GM10266 (cell line): ENCODE measurements around the gene HOXD3.

Source experiments
- DNase-seq: peaks from one replicate; pipeline ENCODE4 v3.0.0; 2012; ENCODE audit errors: extremely low spot score
- CTCF ChIP-seq: IDR thresholded peaks from 2 replicates; pipeline ENCODE4 v1.5.1; 2012; ENCODE audit warnings: mild to moderate bottlenecking, low read depth; ENCODE audit not compliant: control insufficient read depth, insufficient read depth; ENCODE audit errors: missing control alignments

Gene HOXD3

GRCh38 chr2:176111846-176112374, 45.2 kb upstream of the HOXD3 start:
- no peak for TF ChIP-seq CTCF
- no peak for DNase-seq

- DNase-seq = no peak
- TF ChIP-seq CTCF = no peak
Observed at GRCh38 chr2:176112375-176113302, 44.5 kb upstream of the HOXD3 start.

- TF ChIP-seq CTCF = no peak
- no peak for DNase-seq
Observed at GRCh38 chr2:176114120-176114929, 42.8 kb upstream of the HOXD3 start.

- TF ChIP-seq CTCF = no peak
- no peak for DNase-seq
Observed at GRCh38 chr2:176114930-176115625, 42.0 kb upstream of the HOXD3 start.

GRCh38 chr2:176115883-176116813, 41.0 kb upstream of the HOXD3 start, which contains the start of gene HOXD10:
HOXD10 (plus strand) TSS chr2:176116778; CDS start chr2:176116834, 56 bp downstream.
- no peak for TF ChIP-seq CTCF
- DNase-seq = no peak

- no peak for DNase-seq
- no peak for TF ChIP-seq CTCF
Observed at GRCh38 chr2:176117162-176117822, 39.8 kb upstream of the HOXD3 start.
